ENCODE measurements around the gene COPZ1. TPM values are rescaled to one million over a fixed set of nuclear protein-coding genes. Genes with fewer than 3 reads are reported as not detected.

The COPZ1 gene
- polyA plus RNA-seq, 3 donors, result 78.9 to 190 (median 176) TPM

DNA sequence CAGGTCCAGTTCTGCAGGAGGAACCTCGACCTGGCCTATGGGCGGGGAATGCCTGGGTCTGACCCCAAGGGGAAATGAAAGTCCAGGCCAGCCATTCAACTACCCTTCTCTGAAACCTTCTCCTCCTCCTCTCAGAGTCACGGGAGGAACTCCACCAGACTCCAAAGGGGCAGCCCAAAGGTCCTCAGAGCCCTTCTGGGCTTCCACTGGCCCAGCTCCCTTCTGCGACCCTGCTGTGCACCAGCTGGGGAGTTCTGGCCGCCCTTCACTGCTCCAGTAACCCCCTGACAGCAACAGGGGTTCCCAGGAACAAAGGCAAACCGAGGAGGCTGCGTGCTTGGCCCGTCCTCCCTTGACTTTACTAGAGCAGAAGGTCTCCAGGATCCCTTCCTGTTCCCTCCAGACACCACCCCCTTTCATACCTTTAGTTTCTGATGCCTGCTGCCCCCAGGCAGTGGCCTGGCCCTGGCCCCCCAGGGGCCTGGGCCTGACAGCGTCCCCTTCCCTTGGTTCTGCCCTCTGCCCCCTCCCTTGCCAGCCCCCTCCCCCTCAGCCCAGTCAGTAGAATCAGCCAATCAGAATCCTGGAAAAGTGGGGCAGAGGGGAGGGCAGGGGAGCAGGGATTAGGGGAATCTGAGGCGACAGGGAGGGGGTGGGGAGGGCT lies 60.5 kb downstream of the COPZ1 start:
- peaks cover 0 to 7% (median 2%) of the 10 kb centered on the region in 3 donors for H3K27me3 Mint-ChIP-seq (ENCODE audit: low read depth in 3 of 3)
- H3K4me1 Mint-ChIP-seq, result peaks cover 91% of the 10 kb centered on the region
- peaks cover 0 to 2% (median 0%) of the 10 kb centered on the region in 7 donors for H3K9me3 Mint-ChIP-seq
- Histone ChIP-seq H3K9ac (ENCODE audit: insufficient read depth, low read length, poor library complexity, severe bottlenecking) (peak overlapping the region; percentile 94), H3K9me3 (replicated peaks in 1 of 2; ENCODE audit: control insufficient read depth in 1 of 2, insufficient read depth in 1 of 2, low read length in 2 of 2) (no peaks in the 10 kb centered on the region), H3K4me3 (replicated peaks in 1 of 3; ENCODE audit: low read depth in 2 of 3, low read length in 3 of 3) (peak overlapping the region; percentile 75 to 89 (median 82)), H3K4me1 (ENCODE audit: control insufficient read depth in 1 of 2, insufficient read depth in 2 of 2, low read length in 2 of 2) (peaks cover 95 to 98% of the 10 kb centered on the region in 2 donors), H3K36me3 (replicated peaks in 1 of 2; ENCODE audit: control insufficient read depth in 1 of 2, insufficient read depth in 2 of 2, low read length in 2 of 2) (peaks cover 7% of the 10 kb centered on the region in 2 donors), H3K79me2 (ENCODE audit: insufficient read depth, low read length) (peaks cover 47% of the 10 kb centered on the region), H3K27ac (ENCODE audit: low read depth in 1 of 2, low read length in 2 of 2) (peak overlapping the region; percentile 97 to 99), H2AFZ (ENCODE audit: insufficient read depth, low read depth, low read length, poor library complexity, severe bottlenecking) (peak overlapping the region; percentile 38), H4K20me1 (ENCODE audit: insufficient read depth, low read length) (peaks cover 13% of the 10 kb centered on the region), H3K4me2 (replicated peaks; ENCODE audit: extremely low read depth, low read length, poor library complexity, severe bottlenecking) (peak overlapping the region; percentile 87), H3K27me3 (ENCODE audit: control insufficient read depth in 2 of 2, insufficient read depth in 2 of 2, low read length in 2 of 2) (no peaks in the 10 kb centered on the region)
- peak overlapping the region; percentile 100 for H3K27ac Mint-ChIP-seq
- WGBS (ENCODE audit: insufficient coverage), result 26% methylated on average over 9 of the region's 10 CpGs
- H3K36me3 Mint-ChIP-seq, result peaks cover 25 to 36% of the 10 kb centered on the region in 2 donors
- peak overlapping the region; percentile 90 to 96 for H3K4me3 Mint-ChIP-seq
- peak; percentile 86 to 93 (median 92) for DNase-seq
- intact Hi-C loops (cut with micrococcal nuclease), result no loop called here
- TF ChIP-seq, protein P1, sequence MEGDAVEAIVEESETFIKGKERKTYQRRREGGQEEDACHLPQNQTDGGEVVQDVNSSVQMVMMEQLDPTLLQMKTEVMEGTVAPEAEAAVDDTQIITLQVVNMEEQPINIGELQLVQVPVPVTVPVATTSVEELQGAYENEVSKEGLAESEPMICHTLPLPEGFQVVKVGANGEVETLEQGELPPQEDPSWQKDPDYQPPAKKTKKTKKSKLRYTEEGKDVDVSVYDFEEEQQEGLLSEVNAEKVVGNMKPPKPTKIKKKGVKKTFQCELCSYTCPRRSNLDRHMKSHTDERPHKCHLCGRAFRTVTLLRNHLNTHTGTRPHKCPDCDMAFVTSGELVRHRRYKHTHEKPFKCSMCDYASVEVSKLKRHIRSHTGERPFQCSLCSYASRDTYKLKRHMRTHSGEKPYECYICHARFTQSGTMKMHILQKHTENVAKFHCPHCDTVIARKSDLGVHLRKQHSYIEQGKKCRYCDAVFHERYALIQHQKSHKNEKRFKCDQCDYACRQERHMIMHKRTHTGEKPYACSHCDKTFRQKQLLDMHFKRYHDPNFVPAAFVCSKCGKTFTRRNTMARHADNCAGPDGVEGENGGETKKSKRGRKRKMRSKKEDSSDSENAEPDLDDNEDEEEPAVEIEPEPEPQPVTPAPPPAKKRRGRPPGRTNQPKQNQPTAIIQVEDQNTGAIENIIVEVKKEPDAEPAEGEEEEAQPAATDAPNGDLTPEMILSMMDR (IDR thresholded peaks at IDR 0.05), result no peak

DNA sequence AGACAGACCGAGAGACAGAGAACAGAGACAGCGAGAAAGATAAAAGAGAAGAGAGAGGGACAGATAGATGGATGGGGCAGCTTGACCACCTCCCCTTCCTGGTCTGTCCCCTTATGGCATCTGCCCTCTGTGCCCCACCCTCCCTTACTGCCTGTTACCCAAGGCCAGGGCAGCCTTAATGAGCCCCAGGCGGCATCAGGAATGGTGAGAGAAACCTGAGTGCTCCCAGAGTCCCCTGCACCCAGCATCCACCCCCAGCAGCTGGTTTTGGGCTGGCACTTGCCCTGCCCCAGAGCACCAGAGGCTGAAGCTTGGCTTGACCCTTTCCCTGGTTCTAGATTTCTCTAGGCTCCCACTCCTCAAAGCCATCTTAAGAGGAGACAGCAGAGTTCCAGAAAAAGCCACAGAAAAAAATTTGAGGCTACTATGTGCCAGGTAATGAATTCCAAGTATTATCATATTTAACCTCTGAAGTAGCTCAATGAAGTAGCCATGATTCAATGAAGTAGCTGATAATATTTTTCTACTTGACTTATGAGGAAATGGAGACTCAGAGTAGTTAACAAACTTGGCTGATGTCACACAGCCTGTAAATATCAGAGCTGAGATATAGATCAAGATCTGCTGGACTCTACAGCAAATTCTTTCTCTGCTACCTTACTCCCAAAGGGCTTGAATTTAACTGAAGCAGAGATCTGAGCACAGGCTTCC lies 61.6 kb downstream of the COPZ1 start:
- H3K27ac Mint-ChIP-seq, result peak overlapping the region; percentile 100
- intact Hi-C loops (cut with micrococcal nuclease), result no loop called here

More for the DNA sequence above, 61.6 kb downstream of the COPZ1 start:
- Histone ChIP-seq H3K9me3 (replicated peaks in 1 of 2; ENCODE audit: control insufficient read depth in 1 of 2, insufficient read depth in 1 of 2, low read length in 2 of 2) (no peaks in the 10 kb centered on the region), H3K4me1 (ENCODE audit: control insufficient read depth in 1 of 2, insufficient read depth in 2 of 2, low read length in 2 of 2) (peaks cover 96 to 98% of the 10 kb centered on the region in 2 donors), H3K27me3 (ENCODE audit: control insufficient read depth in 2 of 2, insufficient read depth in 2 of 2, low read length in 2 of 2) (no peaks in the 10 kb centered on the region), H3K79me2 (ENCODE audit: insufficient read depth, low read length) (peaks cover 35% of the 10 kb centered on the region), H3K4me3 (replicated peaks in 1 of 3; ENCODE audit: low read depth in 2 of 3, low read length in 3 of 3) (peak overlapping the region in 1 of 3 experiments; percentile 82), H3K4me2 (replicated peaks; ENCODE audit: extremely low read depth, low read length, poor library complexity, severe bottlenecking) (peak overlapping the region; percentile 10), H4K20me1 (ENCODE audit: insufficient read depth, low read length) (peaks cover 3% of the 10 kb centered on the region), H3K36me3 (replicated peaks in 1 of 2; ENCODE audit: control insufficient read depth in 1 of 2, insufficient read depth in 2 of 2, low read length in 2 of 2) (peaks cover 2 to 4% of the 10 kb centered on the region in 2 donors), H3K9ac (ENCODE audit: insufficient read depth, low read length, poor library complexity, severe bottlenecking) (peak overlapping the region; percentile 94), H2AFZ (ENCODE audit: insufficient read depth, low read depth, low read length, poor library complexity, severe bottlenecking) (no peak overlapping the region), H3K27ac (ENCODE audit: low read depth in 1 of 2, low read length in 2 of 2) (peak overlapping the region; percentile 97 to 99)
- Mint-ChIP-seq H3K36me3 (peaks cover 16 to 24% of the 10 kb centered on the region in 2 donors), H3K27me3 (ENCODE audit: low read depth in 3 of 3) (peaks cover 0 to 7% (median 2%) of the 10 kb centered on the region in 3 donors), H3K4me1 (peaks cover 86% of the 10 kb centered on the region), H3K4me3 (no peak overlapping the region), H3K9me3 (peaks cover 0 to 2% (median 0%) of the 10 kb centered on the region in 7 donors)
- 67% methylated on average over 1 of the region's 3 CpGs for WGBS (ENCODE audit: insufficient coverage)
- no peak for DNase-seq
- TF ChIP-seq, protein P1 (IDR thresholded peaks at IDR 0.05), result no peak
